Immature natural killer cell (primary cell): ENCODE results near the gene TAX1BP1. TPM values are rescaled to one million over a fixed set of nuclear protein-coding genes. Genes with fewer than 3 reads are reported as not detected.

Experiments used
- DNase-seq, 3 donors: peaks; one replicate each; pipeline ENCODE4 v3.0.0; 2022; ENCODE audit warnings: mixed read lengths in 1 of 3
- H3K27ac Mint-ChIP-seq, 6 donors: one replicate each; pipeline ENCODE4 v1.8.0; 2020; ENCODE audit warnings: mixed read lengths in 6 of 6, mild to moderate bottlenecking in 5 of 6, inconsistent platforms in 4 of 6, moderate library complexity in 3 of 6
- H3K27me3 Mint-ChIP-seq, 3 donors: one replicate each; pipeline ENCODE4 v1.8.0; 2020 to 2021; ENCODE audit warnings: low read depth in 3 of 3, mild to moderate bottlenecking in 3 of 3, mixed read lengths in 3 of 3, moderate library complexity in 3 of 3, inconsistent platforms in 1 of 3
- H3K36me3 Mint-ChIP-seq, 3 donors: one replicate each; pipeline ENCODE4 v1.8.0; 2020; ENCODE audit warnings: mixed read lengths in 3 of 3, inconsistent platforms in 2 of 3, mild to moderate bottlenecking in 2 of 3
- H3K4me1 Mint-ChIP-seq, 2 donors: one replicate each; pipeline ENCODE4 v1.8.0; 2020; ENCODE audit warnings: inconsistent platforms in 2 of 2, mild to moderate bottlenecking in 2 of 2, mixed read lengths in 2 of 2, moderate library complexity in 1 of 2
- H3K4me3 Mint-ChIP-seq, 5 donors: one replicate each; pipeline ENCODE4 v1.8.0; 2020; ENCODE audit warnings: mild to moderate bottlenecking in 5 of 5, mixed read lengths in 5 of 5, inconsistent platforms in 3 of 5, moderate library complexity in 3 of 5
- H3K9me3 Mint-ChIP-seq, 6 donors: one replicate each; pipeline ENCODE4 v1.8.0; 2020; ENCODE audit warnings: mild to moderate bottlenecking in 6 of 6, mixed read lengths in 6 of 6, inconsistent platforms in 4 of 6, moderate library complexity in 3 of 6
- polyA plus RNA-seq, 3 donors: library from polyadenylated mRNA; unstranded; fragments of 300-500 nt; fragmentation: Illumina TruSeq; gene quantifications; one replicate each; pipeline ENCODE4 v1.2.3, GENCODE V29; 2021

The TAX1BP1 gene
- polyA plus RNA-seq, 3 donors from 2014 or later: 86.9 to 119 (median 114) TPM

DNA sequence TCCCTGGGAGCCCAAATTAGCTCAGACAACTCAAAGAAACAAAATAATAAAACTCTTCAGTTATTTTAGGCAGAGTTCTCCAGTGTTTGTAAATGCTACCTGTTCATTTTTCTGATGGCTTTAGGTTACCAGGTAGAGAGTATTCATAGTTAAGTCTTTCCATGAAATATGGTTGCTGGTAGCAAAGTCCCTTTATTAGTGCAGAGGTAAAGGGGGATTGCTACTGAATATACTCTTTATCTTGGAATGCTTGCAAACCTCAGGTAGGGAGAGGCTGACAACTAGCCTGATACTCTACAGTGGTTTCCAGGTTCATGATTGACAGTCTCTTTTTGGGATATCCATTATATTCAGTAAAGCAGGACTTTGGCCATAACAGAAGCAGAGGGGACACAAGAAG is 6.5 kb downstream of the TAX1BP1 start:
- Mint-ChIP-seq H3K9me3 (no peaks in the 10 kb centered on the region), H3K36me3 (peaks cover 0 to 23% (median 11%) of the 10 kb centered on the region in 3 donors), H3K4me3 (no peak overlapping the region), H3K27me3 (no peaks in the 10 kb centered on the region), H3K27ac (no peak overlapping the region), H3K4me1 (peaks cover 39 to 67% of the 10 kb centered on the region in 2 donors)
- DNase-seq: no peak

DNA sequence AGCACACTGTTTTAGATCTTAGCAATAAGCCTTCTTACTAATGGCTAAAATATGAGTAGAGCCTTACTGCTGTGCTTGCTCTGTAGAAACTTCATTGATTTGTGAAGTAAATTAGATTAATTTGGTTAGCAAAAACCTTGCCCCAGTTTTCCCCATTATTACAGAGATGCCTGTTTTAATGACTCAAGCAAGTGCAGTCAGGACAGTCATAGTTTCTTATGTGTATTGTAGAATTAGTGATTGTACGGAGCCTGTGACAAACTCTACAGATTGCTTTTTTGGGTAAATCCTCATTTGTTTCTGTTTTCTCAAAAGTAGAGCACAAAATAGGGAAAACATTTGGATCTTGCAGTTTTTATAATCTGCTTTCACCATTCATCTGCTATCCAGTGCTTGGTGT is 7.0 kb downstream of the TAX1BP1 start:
- Mint-ChIP-seq H3K27ac (no peak overlapping the region), H3K9me3 (no peaks in the 10 kb centered on the region), H3K27me3 (no peaks in the 10 kb centered on the region), H3K4me3 (no peak overlapping the region), H3K36me3 (peaks cover 2 to 26% (median 12%) of the 10 kb centered on the region in 3 donors), H3K4me1 (peaks cover 39 to 67% of the 10 kb centered on the region in 2 donors)
- DNase-seq: no peak

DNA sequence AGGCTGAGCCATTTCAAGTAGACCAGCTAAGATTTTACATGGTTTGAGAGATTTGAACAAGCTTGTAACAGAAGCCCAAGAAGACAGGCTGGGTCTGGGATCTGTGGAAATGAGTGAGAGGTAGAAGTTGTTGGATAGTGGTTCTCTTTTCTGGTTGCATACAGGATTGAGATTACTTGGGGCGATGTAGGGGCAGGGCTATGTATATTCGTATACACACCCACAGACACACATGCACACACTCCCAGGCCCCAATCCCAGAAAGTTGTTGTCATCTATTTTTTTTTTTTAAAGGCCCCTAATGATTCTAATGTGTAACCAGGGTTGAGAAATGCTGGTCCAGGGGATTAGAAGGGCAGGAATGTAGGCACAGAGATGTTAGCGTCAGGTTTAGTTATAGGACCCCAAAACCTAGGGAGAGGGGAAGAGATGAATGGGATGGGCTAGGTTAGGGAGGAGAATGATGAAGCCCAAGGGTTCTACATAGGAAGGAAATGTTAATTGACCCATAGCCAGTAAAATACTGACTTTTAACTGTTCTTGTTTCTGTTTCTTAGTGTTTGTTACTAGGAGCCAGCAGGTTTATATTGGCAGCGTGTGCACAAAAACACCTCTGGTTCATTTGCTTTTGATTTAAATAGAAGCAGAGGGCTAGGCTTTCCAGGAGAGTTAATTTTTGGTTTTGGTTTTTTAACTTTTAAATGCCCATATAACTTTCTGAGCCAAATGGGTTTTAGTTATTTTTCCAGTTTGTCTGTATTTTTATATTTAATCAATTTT is 7.8 kb downstream of the TAX1BP1 start:
- Mint-ChIP-seq H3K4me1 (peaks cover 32 to 67% of the 10 kb centered on the region in 2 donors), H3K4me3 (no peak overlapping the region), H3K9me3 (no peaks in the 10 kb centered on the region), H3K27ac (no peak overlapping the region), H3K27me3 (no peaks in the 10 kb centered on the region), H3K36me3 (peaks cover 4 to 28% (median 12%) of the 10 kb centered on the region in 3 donors)
- no peak for DNase-seq

DNA sequence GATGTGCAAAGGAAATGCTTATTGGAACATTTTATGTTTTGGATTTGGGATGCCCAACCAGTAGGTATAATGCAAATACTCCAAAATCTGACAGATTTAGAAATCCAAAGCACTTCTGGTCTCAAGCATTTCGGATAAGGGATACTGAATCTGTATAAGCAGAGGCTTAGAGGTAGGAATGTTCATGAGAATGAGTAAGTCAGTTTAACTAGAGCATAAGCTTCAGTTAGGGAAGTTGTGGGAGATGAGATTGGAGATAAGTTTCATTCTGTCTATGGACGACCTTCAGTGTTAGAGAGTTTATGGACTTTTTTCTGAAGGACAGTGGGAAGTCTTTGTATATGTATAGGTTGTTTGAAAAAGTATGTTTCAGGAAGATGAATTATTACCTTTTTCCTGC is 10.4 kb downstream of the TAX1BP1 start:
- no peak overlapping the region for H3K27ac Mint-ChIP-seq
- no peak for DNase-seq
- H3K9me3 Mint-ChIP-seq: no peaks in the 10 kb centered on the region
- no peaks in the 10 kb centered on the region for H3K27me3 Mint-ChIP-seq
- H3K36me3 Mint-ChIP-seq: peaks cover 4 to 34% (median 18%) of the 10 kb centered on the region in 3 donors
- no peak overlapping the region for H3K4me3 Mint-ChIP-seq
- H3K4me1 Mint-ChIP-seq: peaks cover 33 to 63% of the 10 kb centered on the region in 2 donors

DNA sequence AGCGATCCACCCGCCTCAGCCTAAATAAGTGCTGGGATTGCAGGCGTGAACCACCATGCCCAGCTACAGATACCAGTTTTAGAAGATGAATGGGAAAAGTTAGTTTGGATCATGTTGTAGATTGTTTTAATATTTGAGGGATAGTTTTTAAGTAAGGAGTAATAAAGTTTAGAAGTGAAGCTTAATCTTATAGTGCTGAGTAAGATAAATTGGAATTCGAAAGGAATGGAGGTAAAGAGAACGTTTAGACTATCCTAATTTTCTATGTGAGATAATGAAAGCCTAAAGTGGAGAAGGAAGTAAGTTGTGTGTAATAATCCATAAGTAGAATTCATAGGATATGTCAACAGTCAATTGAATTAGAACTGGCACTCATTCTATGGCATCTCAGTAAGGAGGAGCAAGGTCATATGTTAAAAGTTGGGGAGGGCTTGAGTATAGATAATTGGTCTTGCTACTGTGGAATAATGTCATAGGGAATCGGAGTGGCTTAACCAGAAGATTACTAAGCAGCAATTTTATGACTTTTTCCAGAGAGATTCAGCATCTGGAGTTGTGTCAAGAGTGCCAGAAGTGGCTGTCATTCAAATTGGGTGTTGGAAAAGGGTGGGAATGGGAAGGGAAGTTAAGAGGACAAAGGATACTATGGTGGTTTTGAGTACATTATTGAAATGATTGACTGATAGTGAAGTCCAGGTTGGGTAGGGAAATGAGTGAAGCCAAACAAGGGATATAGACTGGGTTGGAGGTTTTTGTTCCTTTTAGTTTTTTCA is 12.1 kb downstream of the TAX1BP1 start:
- DNase-seq: no peak
- H3K4me3 Mint-ChIP-seq: no peak overlapping the region
- H3K4me1 Mint-ChIP-seq: peaks cover 29 to 64% of the 10 kb centered on the region in 2 donors
- H3K9me3 Mint-ChIP-seq: no peaks in the 10 kb centered on the region
- no peak overlapping the region for H3K27ac Mint-ChIP-seq
- H3K36me3 Mint-ChIP-seq: peaks cover 4 to 37% (median 20%) of the 10 kb centered on the region in 3 donors
- no peaks in the 10 kb centered on the region for H3K27me3 Mint-ChIP-seq

DNA sequence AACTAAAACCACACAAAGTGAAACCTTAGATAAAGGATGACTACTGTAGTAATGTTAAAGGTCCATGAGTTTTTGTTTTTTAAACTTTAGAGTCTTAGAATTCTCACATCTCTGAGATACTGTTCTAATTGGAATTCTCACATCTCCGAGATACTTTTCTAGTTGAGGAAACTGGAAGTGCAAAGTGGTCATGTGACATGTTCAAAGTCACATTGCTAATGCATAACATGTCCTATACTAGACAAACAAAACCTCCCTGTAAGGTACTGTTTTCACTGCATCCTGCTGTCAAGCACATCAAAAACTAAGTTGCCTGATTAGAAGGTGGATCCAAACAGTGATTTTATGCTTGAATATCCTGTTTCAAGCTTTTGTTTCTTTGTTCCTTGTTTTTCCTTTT is 13.9 kb downstream of the TAX1BP1 start:
- peaks cover 8 to 47% (median 28%) of the 10 kb centered on the region in 3 donors for H3K36me3 Mint-ChIP-seq
- DNase-seq: no peak
- H3K4me3 Mint-ChIP-seq: no peak overlapping the region
- peaks cover 23 to 60% of the 10 kb centered on the region in 2 donors for H3K4me1 Mint-ChIP-seq
- H3K27me3 Mint-ChIP-seq: peaks cover 0 to 3% (median 0%) of the 10 kb centered on the region in 3 donors
- peak overlapping the region in 2 of 6 donors; percentile 4 to 12 for H3K27ac Mint-ChIP-seq
- no peaks in the 10 kb centered on the region for H3K9me3 Mint-ChIP-seq

DNA sequence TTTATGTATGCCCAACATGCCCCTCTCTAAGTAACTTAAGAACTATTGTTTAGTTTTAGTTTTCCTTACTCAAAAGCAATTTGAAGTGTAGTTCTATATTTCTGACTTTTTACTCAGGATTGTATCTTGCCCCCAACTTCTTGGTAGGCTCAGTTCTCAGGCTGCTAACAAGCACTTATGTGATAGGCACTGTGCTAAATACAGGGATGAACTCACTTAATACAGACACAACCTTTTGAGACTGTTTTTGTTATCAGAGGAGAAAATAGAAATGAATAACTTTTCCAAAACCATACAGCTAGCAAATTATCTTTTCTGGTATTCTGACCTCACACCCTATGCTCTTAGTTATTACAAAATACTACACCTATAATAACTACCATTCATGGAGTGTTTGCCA is 16.3 kb downstream of the TAX1BP1 start:
- H3K36me3 Mint-ChIP-seq: peaks cover 11 to 30% (median 21%) of the 10 kb centered on the region in 3 donors
- DNase-seq: no peak
- H3K4me3 Mint-ChIP-seq: no peak overlapping the region
- peaks cover 24 to 63% of the 10 kb centered on the region in 2 donors for H3K4me1 Mint-ChIP-seq
- H3K9me3 Mint-ChIP-seq: no peaks in the 10 kb centered on the region
- H3K27ac Mint-ChIP-seq: no peak overlapping the region
- H3K27me3 Mint-ChIP-seq: peaks cover 0 to 3% (median 0%) of the 10 kb centered on the region in 3 donors

DNA sequence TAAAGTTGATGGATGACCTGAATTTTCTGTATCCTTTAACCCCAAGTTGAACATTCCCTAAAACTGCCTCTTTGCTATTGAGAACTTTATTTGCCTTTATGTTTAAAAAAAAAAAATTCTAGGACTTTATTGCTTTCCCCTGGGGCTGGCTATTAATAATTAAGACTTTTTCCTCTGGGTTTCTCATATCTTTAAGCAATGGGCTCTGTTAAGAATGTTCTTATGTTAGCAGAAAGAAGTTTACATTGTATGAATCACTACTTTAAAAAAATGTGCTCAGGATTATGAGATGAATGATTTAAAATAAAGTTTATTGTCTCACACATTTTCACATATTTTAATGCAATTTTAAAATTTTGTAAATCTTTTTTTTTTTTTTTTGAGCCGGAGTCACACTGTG is 19.5 kb downstream of the TAX1BP1 start:
- H3K36me3 Mint-ChIP-seq: peaks cover 14 to 31% (median 27%) of the 10 kb centered on the region in 3 donors
- peaks cover 0 to 3% (median 0%) of the 10 kb centered on the region in 3 donors for H3K27me3 Mint-ChIP-seq
- peaks cover 20 to 58% of the 10 kb centered on the region in 2 donors for H3K4me1 Mint-ChIP-seq
- no peak for DNase-seq
- no peak overlapping the region for H3K4me3 Mint-ChIP-seq
- no peak overlapping the region for H3K27ac Mint-ChIP-seq
- H3K9me3 Mint-ChIP-seq: no peaks in the 10 kb centered on the region

DNA sequence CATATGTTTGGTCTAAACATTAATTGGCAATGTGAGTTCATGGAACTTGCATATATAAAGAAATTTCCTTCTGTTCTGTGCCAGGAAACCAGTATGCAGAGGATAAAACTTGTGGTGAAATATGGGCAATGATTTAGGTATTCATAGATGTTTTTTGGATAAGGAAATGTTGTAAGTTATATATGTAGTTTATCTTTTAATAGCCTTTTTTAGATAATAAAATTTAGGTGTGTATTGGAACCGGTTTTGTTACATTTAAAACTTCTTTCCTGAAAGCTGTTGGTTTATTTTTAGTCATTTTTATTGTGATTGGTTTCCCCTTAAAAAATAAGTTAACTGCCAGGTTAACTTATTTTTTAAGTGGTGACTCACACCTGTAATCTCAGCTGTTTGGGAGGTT is 22.1 kb downstream of the TAX1BP1 start:
- Mint-ChIP-seq H3K27ac (peak overlapping the region in 1 of 6 donors; percentile 7), H3K36me3 (peaks cover 14 to 27% (median 26%) of the 10 kb centered on the region in 3 donors), H3K9me3 (no peaks in the 10 kb centered on the region), H3K4me3 (no peak overlapping the region), H3K4me1 (peaks cover 11 to 53% of the 10 kb centered on the region in 2 donors), H3K27me3 (peaks cover 0 to 3% (median 0%) of the 10 kb centered on the region in 3 donors)
- DNase-seq: no peak

DNA sequence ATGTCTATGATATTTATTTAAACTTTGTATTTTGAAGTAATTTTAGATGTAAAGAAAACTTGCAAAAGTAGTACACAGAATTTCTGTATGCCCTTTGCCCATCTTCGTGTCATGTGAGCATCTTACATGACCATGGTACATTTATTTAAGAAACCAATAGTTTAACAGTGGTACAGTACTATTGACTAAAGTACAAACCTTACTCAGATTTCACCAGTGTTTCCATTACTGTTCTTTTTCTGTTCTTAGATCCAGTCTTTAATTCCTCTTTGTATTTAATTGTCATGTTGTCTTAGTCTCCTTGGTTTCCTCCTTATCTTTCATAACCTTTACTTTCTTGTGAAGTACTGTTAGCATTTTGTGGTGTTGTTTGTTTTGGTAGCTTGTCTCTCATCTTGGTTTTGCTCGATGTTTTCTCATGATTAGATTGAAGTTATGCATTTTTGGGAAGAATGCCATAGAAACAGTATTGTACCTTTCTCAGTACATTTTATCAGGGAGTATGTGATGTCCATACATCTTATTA is 24.1 kb downstream of the TAX1BP1 start:
- H3K4me3 Mint-ChIP-seq: no peak overlapping the region
- peaks cover 13 to 57% of the 10 kb centered on the region in 2 donors for H3K4me1 Mint-ChIP-seq
- peak overlapping the region in 1 of 6 donors; percentile 8 for H3K27ac Mint-ChIP-seq
- DNase-seq: no peak
- no peaks in the 10 kb centered on the region for H3K27me3 Mint-ChIP-seq
- no peaks in the 10 kb centered on the region for H3K9me3 Mint-ChIP-seq
- H3K36me3 Mint-ChIP-seq: peaks cover 9 to 18% (median 16%) of the 10 kb centered on the region in 3 donors

DNA sequence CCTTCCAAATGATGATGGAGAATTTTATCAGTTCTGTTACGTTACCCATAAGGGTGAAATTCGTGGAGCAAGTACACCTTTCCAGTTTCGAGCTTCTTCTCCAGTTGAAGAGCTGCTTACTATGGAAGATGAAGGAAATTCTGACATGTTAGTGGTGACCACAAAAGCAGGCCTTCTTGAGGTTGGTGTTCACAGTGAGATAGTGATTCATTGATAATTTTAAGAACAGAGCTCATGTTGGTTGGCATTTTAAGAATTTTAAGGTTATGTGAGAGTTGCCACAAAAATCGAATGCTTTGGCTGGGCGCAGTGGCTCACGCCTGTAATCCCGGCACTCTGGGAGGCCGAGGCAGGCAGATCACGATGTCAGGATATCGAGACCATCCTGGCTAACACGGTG is 25.9 kb downstream of the TAX1BP1 start:
- Mint-ChIP-seq H3K4me3 (no peak overlapping the region), H3K27me3 (no peaks in the 10 kb centered on the region), H3K27ac (no peak overlapping the region), H3K36me3 (peaks cover 9 to 23% (median 22%) of the 10 kb centered on the region in 3 donors), H3K9me3 (no peaks in the 10 kb centered on the region), H3K4me1 (peaks cover 13 to 60% of the 10 kb centered on the region in 2 donors)
- DNase-seq: no peak

DNA sequence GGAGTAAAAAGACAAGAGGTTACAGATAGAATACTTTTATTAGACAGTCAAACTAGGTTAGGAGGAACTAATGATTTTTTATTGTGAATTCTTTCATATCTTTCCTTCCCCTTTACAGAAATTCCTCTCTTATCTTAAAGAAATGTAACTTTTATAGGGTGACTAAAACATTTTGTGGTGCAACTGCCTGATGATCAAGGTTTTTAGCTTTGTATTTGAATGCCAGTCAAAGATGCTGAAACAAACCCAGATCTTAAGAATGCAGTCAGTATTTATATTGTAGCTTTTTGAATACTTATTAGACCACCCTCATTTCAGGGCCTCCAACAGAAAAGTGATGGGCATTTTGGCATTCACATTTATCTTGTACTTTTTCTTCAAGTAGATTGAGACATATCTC is 27.4 kb downstream of the TAX1BP1 start:
- Mint-ChIP-seq H3K4me3 (no peak overlapping the region), H3K27ac (no peak overlapping the region), H3K27me3 (no peaks in the 10 kb centered on the region), H3K36me3 (peaks cover 4 to 25% (median 24%) of the 10 kb centered on the region in 3 donors), H3K4me1 (peaks cover 7 to 52% of the 10 kb centered on the region in 2 donors), H3K9me3 (no peaks in the 10 kb centered on the region)
- no peak for DNase-seq

DNA sequence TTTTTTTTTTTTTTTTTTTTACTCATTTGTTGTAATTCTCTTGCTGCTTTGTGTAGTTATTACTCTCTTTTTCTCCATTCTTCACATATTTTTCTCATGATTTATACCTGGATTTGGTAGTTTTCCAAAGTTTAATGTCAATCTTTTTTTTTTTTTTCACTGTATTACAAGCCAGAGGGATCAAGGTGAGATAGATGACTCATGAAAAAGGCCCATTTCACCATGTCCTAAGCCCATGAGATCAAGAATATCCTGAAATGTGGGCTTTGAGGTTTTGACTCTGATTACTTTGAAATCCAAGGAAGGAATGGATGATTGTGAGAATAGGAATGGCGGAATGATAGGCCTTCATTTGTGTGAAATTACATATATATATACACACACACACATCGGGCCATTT is 31.1 kb downstream of the TAX1BP1 start:
- H3K27me3 Mint-ChIP-seq: no peaks in the 10 kb centered on the region
- no peaks in the 10 kb centered on the region for H3K9me3 Mint-ChIP-seq
- H3K36me3 Mint-ChIP-seq: peaks cover 4 to 20% (median 18%) of the 10 kb centered on the region in 3 donors
- peak overlapping the region in 2 of 6 donors; percentile 28 to 62 for H3K27ac Mint-ChIP-seq
- peaks cover 4 to 43% of the 10 kb centered on the region in 2 donors for H3K4me1 Mint-ChIP-seq
- H3K4me3 Mint-ChIP-seq: no peak overlapping the region
- DNase-seq: no peak
